ENCODE measurements around the gene ZMYM4.

Gene ZMYM4

DNA sequence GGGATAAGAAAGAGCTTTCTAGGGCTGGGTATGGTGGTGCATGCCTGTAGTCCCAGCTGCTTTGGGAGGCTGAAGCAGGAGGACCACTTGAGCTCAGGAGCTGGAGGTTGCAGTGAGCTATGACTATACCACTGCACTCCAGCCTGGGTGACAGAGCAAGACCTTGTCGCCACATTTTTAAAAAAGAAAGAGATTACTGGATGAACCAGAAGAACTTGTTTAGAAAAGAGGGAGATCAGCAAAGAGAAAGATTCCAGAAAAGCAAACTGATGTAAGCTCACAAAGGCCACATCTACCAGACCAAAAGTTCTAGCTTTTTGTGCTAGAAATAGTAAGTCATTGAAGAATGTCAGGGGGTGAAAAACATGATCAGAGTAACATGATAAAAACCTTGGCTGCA lies 171.1 kb downstream of the ZMYM4 start:
- H3K27me3 Mint-ChIP-seq = no peaks in the 10 kb centered on the region
- H3K27ac Mint-ChIP-seq = peak overlapping the region; percentile 20
- no peak for ATAC-seq
- no peaks in the 10 kb centered on the region for H3K4me1 Mint-ChIP-seq
- H3K9me3 Mint-ChIP-seq = no peaks in the 10 kb centered on the region
- H3K4me3 Mint-ChIP-seq = no peak overlapping the region
- H3K36me3 Mint-ChIP-seq = peaks cover 54% of the 10 kb centered on the region

DNA sequence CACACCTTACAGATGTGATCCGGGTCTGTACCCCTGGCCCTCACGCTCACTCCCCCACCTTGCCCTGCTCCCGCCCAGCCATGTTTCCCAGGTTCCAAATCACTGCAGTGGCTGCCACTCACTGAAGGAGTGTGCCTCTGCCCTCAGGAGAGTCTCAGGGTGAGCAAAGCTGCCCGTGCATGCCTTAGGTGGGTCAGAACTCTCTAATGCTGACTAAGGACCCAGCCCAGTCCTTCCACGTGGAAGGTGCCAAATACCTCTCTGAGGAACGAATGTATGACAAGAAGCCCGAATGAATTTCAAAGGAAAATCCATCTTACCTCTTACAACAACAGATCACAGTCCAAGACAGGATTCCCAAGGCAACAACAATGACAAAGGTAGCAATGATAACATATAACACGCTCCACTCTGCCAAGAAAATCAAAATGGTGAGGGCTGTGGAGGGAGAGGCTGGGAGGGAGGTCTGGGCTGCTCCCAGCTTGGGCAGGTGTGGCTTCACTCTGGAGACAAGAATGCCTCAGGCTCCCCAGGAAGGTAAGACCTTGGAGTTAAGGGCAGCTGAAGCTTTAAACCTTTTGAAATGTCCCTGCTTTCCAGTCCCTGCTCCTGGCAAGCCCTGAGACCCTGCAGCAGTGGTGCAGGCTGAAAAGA lies 173.5 kb downstream of the ZMYM4 start:
- Mint-ChIP-seq H3K27ac (no peak overlapping the region), H3K27me3 (no peaks in the 10 kb centered on the region), H3K4me3 (no peak overlapping the region), H3K9me3 (no peaks in the 10 kb centered on the region), H3K36me3 (peaks cover 39% of the 10 kb centered on the region), H3K4me1 (no peaks in the 10 kb centered on the region)
- no peak for ATAC-seq

DNA sequence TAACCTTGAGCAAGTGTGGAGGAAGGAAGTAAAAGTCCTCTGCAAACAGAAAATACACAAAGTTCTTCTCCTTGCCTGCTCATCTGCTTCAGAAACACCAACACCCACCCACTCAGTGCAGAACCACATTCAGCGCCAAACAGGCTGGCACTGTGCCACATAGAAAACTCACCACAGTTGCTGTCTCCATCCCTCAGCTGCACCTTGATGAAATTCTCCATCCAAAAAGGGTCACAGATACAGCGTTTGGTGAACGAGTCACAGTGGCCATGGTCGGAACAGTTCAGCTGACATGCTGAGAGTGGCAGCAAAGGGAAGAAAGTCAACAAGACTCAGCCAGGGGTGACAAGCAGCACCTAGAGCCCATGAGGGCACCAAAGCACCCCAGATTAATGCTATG lies 174.2 kb downstream of the ZMYM4 start:
- no peaks in the 10 kb centered on the region for H3K4me1 Mint-ChIP-seq
- no peaks in the 10 kb centered on the region for H3K27me3 Mint-ChIP-seq
- peaks cover 33% of the 10 kb centered on the region for H3K36me3 Mint-ChIP-seq
- no peaks in the 10 kb centered on the region for H3K9me3 Mint-ChIP-seq
- no peak overlapping the region for H3K4me3 Mint-ChIP-seq
- no peak overlapping the region for H3K27ac Mint-ChIP-seq
- no peak for ATAC-seq

DNA sequence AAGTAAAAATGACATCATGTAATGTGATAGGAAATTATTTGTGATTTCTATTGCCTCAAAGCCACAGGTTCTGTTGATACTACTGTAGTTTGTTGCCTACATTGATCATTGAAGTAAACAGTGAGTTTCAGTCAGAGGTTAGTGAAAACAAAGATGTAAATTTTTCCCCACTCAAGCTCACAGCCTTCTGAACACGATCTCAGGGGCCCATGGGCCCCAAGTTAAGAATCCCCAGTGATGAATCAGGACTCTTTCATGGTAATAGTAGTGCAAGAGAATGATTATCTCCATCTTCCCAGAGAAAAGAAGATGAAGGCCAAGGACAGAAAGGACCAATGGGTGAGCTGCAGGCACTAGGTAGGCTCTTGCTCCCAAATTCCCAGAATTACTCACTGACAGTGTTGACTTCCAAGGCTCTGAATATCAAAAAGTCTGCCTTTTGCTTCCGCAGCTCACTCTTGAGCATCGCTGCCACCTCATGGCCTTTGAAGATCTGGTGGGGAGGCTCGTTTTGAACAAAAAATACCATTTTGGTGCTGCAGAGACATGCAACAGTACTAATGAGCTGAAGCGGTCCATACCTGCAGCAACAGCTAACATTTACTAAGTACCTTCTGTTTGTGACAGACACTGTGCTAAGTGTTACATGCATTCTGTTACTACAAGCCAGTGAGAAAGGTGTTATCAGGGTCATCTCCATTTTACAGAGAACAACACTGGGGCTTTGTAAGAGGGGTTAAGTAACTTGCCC lies 175.4 kb downstream of the ZMYM4 start:
- H3K4me1 Mint-ChIP-seq = no peaks in the 10 kb centered on the region
- H3K9me3 Mint-ChIP-seq = no peaks in the 10 kb centered on the region
- no peaks in the 10 kb centered on the region for H3K27me3 Mint-ChIP-seq
- no peak overlapping the region for H3K4me3 Mint-ChIP-seq
- H3K27ac Mint-ChIP-seq = no peak overlapping the region
- H3K36me3 Mint-ChIP-seq = peaks cover 22% of the 10 kb centered on the region
- no peak for ATAC-seq

DNA sequence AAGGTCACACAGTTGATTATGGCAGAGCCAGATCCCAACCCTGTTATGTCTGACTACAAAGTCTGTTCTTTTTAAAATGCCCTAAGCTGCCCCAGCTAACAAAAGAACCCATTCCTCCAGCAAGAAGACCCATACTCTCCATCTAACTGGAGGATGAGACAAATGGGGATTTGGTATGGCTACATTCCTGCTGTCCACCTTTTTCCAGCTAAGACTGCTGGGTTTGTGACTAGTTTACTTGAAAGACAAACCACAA lies 175.9 kb downstream of the ZMYM4 start:
- no peak for ATAC-seq
- Mint-ChIP-seq H3K27ac (no peak overlapping the region), H3K27me3 (no peaks in the 10 kb centered on the region), H3K4me1 (no peaks in the 10 kb centered on the region), H3K4me3 (no peak overlapping the region), H3K9me3 (no peaks in the 10 kb centered on the region), H3K36me3 (peaks cover 20% of the 10 kb centered on the region)

DNA sequence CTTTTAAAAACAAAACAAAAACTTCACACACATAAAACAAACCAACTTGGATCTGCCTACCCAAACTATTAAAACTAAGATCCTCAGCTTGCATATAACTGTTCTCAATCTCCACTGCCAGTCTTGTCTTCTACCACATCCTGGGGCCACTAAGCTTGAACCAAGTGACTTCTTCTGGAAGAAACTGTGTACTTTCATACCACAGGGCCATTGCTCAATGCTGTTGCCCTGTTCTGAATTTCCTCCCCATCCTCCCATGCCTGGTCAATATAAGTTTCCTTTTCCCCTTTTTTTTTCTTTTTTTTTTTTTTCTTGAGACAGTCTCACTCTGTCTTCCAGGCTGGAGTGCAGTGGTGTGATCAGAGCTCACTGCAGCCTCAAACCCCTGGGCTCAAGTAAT lies 178.8 kb downstream of the ZMYM4 start:
- Mint-ChIP-seq H3K27me3 (no peaks in the 10 kb centered on the region), H3K36me3 (peaks cover 27% of the 10 kb centered on the region), H3K9me3 (no peaks in the 10 kb centered on the region), H3K4me3 (no peak overlapping the region), H3K27ac (no peak overlapping the region), H3K4me1 (no peaks in the 10 kb centered on the region)
- ATAC-seq = no peak

DNA sequence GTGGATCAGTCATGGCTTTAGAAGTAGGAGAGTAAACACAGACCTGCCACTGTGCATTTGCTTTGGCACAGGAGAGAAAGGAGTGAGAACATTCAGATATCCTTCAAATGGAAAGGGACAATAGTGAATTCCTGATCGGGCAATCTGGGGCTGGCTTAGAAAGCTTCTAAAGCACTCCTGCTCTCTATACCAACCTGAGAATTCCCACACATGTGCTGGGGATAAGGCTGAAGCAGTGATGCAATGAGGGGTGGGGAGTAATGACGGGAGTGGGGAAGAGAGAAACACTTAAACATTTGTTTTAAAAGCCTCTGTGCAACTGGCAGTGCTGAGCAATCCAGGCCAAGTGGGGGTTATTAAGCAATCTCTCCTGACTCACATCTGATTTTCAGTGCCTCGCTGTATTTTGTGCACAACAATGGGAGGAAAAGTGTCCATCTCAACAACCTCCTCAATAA lies 179.9 kb downstream of the ZMYM4 start:
- Mint-ChIP-seq H3K9me3 (no peaks in the 10 kb centered on the region), H3K27me3 (no peaks in the 10 kb centered on the region), H3K4me3 (no peak overlapping the region), H3K4me1 (no peaks in the 10 kb centered on the region), H3K27ac (no peak overlapping the region), H3K36me3 (peaks cover 24% of the 10 kb centered on the region)
- no peak for ATAC-seq

DNA sequence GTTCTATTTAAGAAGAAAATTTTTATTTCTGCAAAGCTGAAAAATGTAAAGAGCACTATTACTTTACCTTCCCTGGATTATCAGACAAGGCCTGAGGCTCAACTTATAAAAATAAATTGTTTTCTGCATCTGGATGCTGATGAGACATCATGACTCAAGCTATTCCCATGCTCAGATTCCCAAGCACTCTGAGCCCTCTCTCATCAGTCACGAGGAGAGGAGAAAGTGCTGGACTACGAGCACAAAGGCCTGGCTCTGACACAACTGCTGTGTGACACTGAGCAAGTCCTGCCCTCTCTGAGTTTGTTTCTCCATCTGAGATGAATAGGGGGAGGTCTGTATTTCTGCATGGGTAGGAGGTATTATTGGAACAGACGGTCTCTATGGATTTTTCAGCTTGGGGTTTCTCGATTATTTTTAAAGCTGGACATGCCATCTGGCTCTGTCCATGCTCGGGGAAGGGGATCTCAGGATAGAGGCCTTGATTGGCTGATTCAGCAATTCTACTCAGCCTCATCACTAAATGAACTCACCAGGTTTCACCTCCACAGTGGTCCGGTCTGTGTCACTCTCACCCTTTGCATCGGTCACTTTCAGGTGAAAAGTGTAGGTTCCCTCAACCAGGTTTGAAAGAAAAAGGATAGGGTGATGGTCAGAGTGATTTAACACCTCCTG lies 181.0 kb downstream of the ZMYM4 start:
- Mint-ChIP-seq H3K27me3 (no peaks in the 10 kb centered on the region), H3K36me3 (peaks cover 32% of the 10 kb centered on the region), H3K4me1 (no peaks in the 10 kb centered on the region), H3K9me3 (no peaks in the 10 kb centered on the region), H3K4me3 (no peak overlapping the region), H3K27ac (no peak overlapping the region)
- ATAC-seq = no peak

DNA sequence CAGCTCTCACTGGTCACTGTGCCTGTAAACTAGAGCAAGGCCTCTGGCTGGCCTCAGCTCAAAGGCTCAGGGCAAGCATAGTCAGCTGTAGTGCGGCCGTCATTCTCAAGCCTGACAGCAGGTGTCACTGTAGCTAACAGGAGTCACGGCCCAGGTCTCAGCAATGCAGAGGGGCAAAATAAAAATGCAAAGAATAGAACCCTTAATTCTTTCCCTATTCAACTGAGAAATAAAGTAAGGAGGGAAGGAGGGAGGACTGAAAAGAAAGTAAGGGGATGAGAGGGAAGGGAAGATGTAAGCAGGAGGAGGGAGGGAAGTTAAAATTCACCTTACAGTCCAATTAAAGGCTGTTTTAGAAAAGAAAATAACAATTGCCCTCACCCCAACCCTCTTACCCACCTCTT lies 182.6 kb downstream of the ZMYM4 start:
- peak; percentile 82 for ATAC-seq
- peaks cover 36% of the 10 kb centered on the region for H3K36me3 Mint-ChIP-seq
- H3K4me3 Mint-ChIP-seq = no peak overlapping the region
- H3K27ac Mint-ChIP-seq = no peak overlapping the region
- H3K4me1 Mint-ChIP-seq = no peaks in the 10 kb centered on the region
- no peaks in the 10 kb centered on the region for H3K9me3 Mint-ChIP-seq
- no peaks in the 10 kb centered on the region for H3K27me3 Mint-ChIP-seq

DNA sequence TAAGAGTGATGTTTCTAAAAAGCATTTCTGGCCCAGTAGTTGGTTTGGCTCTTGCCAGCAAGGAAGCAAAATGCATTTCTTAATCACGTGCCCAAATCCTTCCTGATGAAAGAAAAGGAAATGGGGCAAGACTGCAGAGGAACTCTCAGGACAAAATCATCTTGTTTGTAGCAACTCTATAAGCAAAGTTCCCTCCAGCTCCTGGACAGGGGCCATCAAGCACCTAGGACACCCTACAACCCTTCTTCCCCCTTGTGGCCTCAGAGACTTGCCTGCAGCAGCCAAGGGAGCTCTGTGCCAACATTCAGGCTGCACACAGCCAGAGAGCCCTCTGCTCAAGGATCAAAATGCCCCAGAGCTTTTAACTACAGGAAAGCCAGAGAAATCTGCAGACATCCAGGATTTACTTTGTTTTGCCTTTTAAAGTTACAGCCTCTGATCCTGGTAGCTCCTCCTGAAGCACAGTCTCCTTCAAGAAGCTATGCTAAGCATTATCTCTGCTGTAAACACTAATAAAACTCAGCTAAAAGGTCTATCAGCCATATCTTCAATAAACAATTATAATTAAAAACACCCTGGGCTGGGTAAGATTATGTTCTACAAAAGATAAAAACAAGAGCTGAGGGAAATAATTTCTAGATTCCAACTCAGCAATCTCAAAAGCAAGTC lies 183.7 kb downstream of the ZMYM4 start:
- H3K4me3 Mint-ChIP-seq = no peak overlapping the region
- no peak for ATAC-seq
- H3K9me3 Mint-ChIP-seq = no peaks in the 10 kb centered on the region
- no peaks in the 10 kb centered on the region for H3K4me1 Mint-ChIP-seq
- no peaks in the 10 kb centered on the region for H3K27me3 Mint-ChIP-seq
- no peak overlapping the region for H3K27ac Mint-ChIP-seq
- H3K36me3 Mint-ChIP-seq = peaks cover 43% of the 10 kb centered on the region

DNA sequence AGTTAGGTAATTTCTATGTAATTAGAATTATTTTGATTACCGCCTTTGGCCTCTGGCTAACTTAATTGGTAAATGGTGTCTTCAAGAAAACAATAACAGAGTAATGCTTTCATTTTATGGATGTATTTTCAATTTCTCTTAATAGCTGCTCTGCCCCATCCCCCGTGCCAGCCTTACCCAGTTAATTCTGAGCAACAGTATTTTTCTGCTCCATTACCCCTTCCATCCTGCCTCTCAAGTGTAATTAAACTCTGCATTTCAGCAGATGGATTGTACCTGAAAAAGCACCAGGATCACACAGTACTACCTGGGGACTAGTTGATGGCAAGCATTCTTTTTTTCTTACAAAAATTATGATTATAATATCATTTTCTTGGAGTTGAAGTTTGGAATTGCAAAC lies 184.5 kb downstream of the ZMYM4 start:
- no peaks in the 10 kb centered on the region for H3K27me3 Mint-ChIP-seq
- H3K36me3 Mint-ChIP-seq = peaks cover 43% of the 10 kb centered on the region
- no peak overlapping the region for H3K27ac Mint-ChIP-seq
- H3K4me1 Mint-ChIP-seq = no peaks in the 10 kb centered on the region
- no peak overlapping the region for H3K4me3 Mint-ChIP-seq
- no peaks in the 10 kb centered on the region for H3K9me3 Mint-ChIP-seq
- no peak for ATAC-seq

DNA sequence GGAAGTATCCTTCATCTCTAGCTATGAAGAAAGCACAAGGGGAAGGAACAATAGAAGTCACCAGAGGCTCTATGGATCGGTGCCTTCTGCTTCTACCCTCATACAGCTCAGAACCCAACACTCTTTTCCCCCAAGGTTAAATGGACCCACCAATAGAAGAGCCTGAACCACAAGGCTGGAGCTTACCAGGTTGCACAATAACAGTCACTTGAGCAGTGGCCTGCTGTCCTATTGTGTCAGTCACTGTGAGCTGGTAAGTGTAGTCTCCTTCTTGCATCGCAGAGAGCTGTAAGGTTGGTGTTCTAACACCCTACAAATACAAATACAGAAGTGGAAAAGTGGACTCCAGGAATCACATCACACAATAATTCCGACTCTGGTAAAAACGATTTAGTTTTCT lies 185.7 kb downstream of the ZMYM4 start:
- Mint-ChIP-seq H3K4me1 (no peaks in the 10 kb centered on the region), H3K36me3 (peaks cover 47% of the 10 kb centered on the region), H3K9me3 (no peaks in the 10 kb centered on the region), H3K27ac (no peak overlapping the region), H3K27me3 (no peaks in the 10 kb centered on the region), H3K4me3 (no peak overlapping the region)
- no peak for ATAC-seq

DNA sequence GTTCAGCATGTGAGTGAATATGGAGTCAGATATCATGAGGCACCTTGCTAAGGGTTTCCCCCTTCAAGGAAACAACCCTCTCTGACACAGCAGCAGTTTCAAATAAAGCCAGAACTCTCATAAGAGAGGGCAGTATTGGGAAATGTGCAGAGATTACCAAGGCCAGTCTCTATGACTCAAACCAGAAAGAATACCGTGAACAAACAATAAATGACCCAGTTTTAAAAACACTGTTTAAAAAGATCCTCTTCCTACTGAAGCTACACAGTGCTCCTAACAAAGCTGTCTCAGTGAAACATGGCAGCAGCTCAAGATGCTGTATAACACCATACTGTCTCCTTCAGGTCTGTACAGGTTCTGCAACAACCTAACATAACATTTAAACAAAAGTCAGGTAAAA lies 186.1 kb downstream of the ZMYM4 start:
- Mint-ChIP-seq H3K4me1 (no peaks in the 10 kb centered on the region), H3K36me3 (peaks cover 44% of the 10 kb centered on the region), H3K27me3 (no peaks in the 10 kb centered on the region), H3K9me3 (no peaks in the 10 kb centered on the region), H3K27ac (no peak overlapping the region), H3K4me3 (no peak overlapping the region)
- no peak for ATAC-seq

DNA sequence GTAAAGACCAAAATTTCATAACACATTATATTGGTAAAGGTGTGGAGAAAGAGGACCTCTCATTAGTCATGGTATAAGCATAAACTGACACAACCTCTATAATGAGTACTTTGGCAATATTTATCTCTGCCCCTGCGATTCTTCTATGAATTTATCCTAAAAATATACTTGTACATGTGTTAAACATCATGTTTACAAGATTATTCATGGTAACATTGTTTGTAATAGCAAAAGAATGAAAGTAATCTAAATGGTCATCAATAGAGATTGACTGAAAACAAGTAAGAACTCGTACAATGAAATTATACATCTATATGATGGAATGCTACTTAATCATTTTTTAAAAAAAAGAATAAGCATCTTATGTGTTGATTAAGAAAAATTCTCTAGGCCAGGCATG lies 192.3 kb downstream of the ZMYM4 start:
- no peak overlapping the region for H3K27ac Mint-ChIP-seq
- no peaks in the 10 kb centered on the region for H3K27me3 Mint-ChIP-seq
- ATAC-seq = no peak
- H3K4me3 Mint-ChIP-seq = no peak overlapping the region
- no peaks in the 10 kb centered on the region for H3K4me1 Mint-ChIP-seq
- peaks cover 4% of the 10 kb centered on the region for H3K9me3 Mint-ChIP-seq
- H3K36me3 Mint-ChIP-seq = peaks cover 64% of the 10 kb centered on the region

DNA sequence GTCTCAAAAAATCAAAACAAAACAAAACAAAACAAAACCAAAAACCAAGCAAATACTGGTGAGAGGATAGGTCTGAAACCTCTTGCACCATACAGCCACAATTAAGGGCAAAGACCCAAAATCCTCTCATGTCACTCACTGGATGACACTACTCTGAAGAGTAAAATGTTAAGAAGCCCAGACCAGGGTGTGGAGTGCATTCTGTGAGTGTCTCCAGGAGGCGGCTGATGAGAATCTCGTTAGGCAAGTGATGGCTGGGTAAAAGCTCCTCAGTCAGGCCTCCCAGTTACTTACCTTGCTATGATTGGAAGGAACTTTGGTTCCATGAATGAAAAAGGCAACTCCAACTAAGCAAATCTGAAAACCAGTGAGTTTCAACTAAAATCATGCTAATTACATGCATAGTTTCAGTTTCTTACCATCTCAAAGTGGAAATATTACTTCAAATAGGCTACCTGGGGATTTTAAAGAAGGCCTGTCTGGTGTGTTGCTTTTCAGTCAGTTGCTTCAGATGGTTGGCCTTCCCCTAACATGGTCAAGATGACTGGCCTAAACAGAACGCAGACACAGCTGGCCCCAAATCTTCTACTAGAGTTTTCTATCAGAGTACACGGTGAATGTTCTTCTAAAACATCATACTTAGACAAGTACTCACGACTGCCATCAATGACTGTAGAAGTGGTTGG lies 193.6 kb downstream of the ZMYM4 start:
- Mint-ChIP-seq H3K4me3 (no peak overlapping the region), H3K27me3 (no peaks in the 10 kb centered on the region), H3K36me3 (peaks cover 66% of the 10 kb centered on the region), H3K27ac (peak overlapping the region; percentile 0), H3K9me3 (peaks cover 5% of the 10 kb centered on the region), H3K4me1 (no peaks in the 10 kb centered on the region)
- ATAC-seq = no peak

All from stimulated activated memory B cell treated with anti-CD40 and anti-IgM and Interleukin-4, amounts not matched to agents 10 μg/mL and 1 μg/mL and 100 μg/mL, for 72 hours (primary cell).